Nephron progenitor cell (in vitro differentiated cells): ENCODE results near the gene TGFB3.

Experiments
- DNase-seq: peaks from one replicate; pipeline ENCODE4 v3.0.0; 2021
- H3K27ac Mint-ChIP-seq: 2 replicates; pipeline ENCODE4 v1.8.0; 2021; ENCODE audit warnings: mild to moderate bottlenecking, moderate library complexity, mixed read lengths
- H3K27me3 Mint-ChIP-seq: 2 replicates; pipeline ENCODE4 v1.8.0; 2021; ENCODE audit warnings: mild to moderate bottlenecking, low read depth, mixed read lengths; ENCODE audit not compliant: poor library complexity
- H3K36me3 Mint-ChIP-seq: 2 replicates; pipeline ENCODE4 v1.8.0; 2021; ENCODE audit warnings: low read depth, mixed read lengths
- H3K4me1 Mint-ChIP-seq: 2 replicates; pipeline ENCODE4 v1.8.0; 2021; ENCODE audit warnings: mixed read lengths
- H3K4me3 Mint-ChIP-seq: 2 replicates; pipeline ENCODE4 v1.8.0; 2021; ENCODE audit warnings: mild to moderate bottlenecking, moderate library complexity, mixed read lengths
- H3K9me3 Mint-ChIP-seq: 2 replicates; pipeline ENCODE4 v1.8.0; 2021; ENCODE audit warnings: mild to moderate bottlenecking, moderate library complexity, mixed read lengths
- TF ChIP-seq, protein P1 (sequence below): fragments of 200-600 bp; sonication (generic); IDR thresholded peaks from 2 replicates; pipeline ENCODE4 v1.5.0; 2021; ENCODE audit warnings: antibody characterized with exemption

Gene TGFB3

DNA sequence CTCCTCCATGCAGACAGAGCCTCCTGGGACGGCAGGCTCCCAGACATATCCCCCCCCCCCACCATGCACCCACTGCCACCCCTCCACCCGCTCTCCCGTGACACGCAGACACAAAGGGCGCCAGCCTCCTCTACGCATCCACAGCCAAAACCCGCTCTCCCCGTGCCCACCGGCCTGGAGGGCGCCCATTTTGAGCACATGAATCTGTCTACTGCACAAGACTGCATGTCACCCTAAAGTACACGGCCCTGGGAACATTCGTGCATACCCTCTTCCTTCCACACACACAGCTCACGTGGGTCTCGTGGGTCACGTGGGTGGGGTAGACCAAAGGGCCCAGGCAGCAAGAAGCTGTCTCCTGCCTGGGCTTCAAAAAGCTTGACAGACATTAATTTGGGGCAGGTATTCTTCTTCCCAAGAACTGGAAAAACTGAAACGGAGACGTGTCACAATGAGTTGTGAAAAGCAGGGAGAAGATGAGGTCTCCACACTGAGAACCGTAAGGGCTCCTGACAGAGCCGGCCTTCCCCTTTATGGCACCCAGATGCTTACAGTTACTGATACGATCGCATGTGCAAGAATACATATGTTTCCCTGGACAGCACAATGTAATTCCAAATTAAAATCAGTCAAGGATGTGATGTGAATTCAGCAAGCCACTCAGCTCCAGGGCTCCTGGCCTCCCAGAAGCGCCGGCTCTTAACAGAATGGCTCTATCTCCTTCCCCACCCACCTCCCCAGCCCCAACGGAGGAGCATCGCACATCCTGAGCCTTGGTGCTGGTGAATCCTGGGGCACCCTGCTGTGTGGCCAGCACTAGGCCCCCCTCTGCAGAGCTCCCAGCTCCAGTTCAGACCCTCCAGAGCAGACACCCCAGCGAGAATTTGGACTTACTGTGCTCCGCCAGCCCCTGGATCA is 1.9 kb downstream of the TGFB3 start:
- Mint-ChIP-seq H3K27ac (no peak overlapping the region), H3K27me3 (peaks cover 36% of the 10 kb centered on the region), H3K4me3 (peak overlapping the region; percentile 88), H3K4me1 (peaks cover 59% of the 10 kb centered on the region), H3K9me3 (no peaks in the 10 kb centered on the region), H3K36me3 (no peaks in the 10 kb centered on the region)
- no peak for DNase-seq
- TF ChIP-seq, protein P1, sequence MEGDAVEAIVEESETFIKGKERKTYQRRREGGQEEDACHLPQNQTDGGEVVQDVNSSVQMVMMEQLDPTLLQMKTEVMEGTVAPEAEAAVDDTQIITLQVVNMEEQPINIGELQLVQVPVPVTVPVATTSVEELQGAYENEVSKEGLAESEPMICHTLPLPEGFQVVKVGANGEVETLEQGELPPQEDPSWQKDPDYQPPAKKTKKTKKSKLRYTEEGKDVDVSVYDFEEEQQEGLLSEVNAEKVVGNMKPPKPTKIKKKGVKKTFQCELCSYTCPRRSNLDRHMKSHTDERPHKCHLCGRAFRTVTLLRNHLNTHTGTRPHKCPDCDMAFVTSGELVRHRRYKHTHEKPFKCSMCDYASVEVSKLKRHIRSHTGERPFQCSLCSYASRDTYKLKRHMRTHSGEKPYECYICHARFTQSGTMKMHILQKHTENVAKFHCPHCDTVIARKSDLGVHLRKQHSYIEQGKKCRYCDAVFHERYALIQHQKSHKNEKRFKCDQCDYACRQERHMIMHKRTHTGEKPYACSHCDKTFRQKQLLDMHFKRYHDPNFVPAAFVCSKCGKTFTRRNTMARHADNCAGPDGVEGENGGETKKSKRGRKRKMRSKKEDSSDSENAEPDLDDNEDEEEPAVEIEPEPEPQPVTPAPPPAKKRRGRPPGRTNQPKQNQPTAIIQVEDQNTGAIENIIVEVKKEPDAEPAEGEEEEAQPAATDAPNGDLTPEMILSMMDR, result no peak

DNA sequence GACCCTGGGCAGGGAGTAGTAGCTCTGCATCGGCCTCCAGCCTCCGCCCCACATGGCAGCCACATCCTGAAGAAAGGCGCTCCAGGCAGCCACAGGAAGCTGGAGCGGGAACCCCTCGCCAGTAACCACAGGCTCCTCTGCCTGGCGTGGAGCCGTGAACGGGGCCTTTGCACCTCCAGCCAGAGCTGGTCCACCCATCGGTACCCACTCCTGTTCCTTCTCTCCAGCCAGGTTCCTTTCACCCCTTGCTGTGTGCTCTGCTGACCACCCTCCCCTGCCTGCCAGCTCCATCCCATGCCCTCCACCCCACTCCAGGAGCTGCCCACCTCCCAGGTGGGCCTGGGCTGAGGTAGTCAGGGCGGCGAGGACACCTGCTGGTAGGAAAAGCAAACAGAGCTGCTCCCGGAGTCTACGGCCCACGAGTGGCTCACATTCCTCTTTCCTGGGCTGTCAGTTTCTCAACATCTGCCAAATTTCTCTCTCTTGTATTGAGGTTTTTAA is 2.7 kb downstream of the TGFB3 start:
- H3K4me3 Mint-ChIP-seq, result peak overlapping the region; percentile 69
- H3K9me3 Mint-ChIP-seq, result no peaks in the 10 kb centered on the region
- H3K27me3 Mint-ChIP-seq, result peaks cover 31% of the 10 kb centered on the region
- H3K4me1 Mint-ChIP-seq, result peaks cover 59% of the 10 kb centered on the region
- H3K36me3 Mint-ChIP-seq, result no peaks in the 10 kb centered on the region
- DNase-seq, result peak; percentile 53
- TF ChIP-seq, protein P1, result peak; percentile 46
- no peak overlapping the region for H3K27ac Mint-ChIP-seq

DNA sequence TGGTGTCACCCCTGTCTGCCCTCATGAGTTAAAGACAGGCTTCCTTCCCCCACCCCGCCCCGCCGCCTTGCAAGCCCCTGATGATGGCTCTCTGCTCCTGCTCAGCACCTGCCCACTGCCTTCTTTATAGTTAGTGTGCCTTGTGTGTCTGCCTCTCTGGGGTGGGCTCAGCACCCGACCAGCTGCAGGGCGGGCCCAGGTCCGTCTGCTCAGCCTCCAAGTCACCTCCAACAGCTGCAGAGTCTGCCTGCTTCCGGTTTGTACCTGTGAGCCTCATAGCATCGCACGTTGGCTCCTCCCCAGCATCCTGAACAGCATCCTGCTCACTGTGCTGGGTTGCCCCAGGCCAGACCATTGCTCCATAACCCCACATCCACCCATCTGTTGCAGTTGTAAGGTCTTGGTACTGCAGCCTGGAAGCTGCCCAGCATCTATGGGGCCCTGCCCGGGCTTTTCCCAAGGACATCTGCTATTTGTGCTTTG is 3.5 kb downstream of the TGFB3 start:
- TF ChIP-seq, protein P1, result no peak
- H3K27ac Mint-ChIP-seq, result no peak overlapping the region
- H3K27me3 Mint-ChIP-seq, result peaks cover 22% of the 10 kb centered on the region
- peaks cover 59% of the 10 kb centered on the region for H3K4me1 Mint-ChIP-seq
- H3K9me3 Mint-ChIP-seq, result no peaks in the 10 kb centered on the region
- no peak for DNase-seq
- H3K36me3 Mint-ChIP-seq, result no peaks in the 10 kb centered on the region
- no peak overlapping the region for H3K4me3 Mint-ChIP-seq

DNA sequence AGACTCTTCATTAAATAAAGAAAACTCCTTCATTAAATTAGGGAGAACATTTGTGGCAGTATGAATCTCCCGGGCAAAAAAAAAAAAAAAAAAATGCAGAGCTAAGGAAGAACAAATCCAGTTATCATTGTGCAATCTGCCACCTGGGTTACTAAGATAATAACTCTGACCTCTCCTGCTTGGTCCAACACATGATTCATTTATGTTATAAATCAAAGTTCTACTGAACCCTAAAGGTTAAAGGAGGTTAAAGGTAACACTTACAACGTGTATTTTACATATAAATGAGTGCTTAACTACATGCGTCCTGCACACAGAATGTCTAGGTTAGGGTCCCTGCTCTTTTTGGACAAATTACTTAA is 4.2 kb downstream of the TGFB3 start:
- Mint-ChIP-seq H3K4me3 (no peak overlapping the region), H3K9me3 (no peaks in the 10 kb centered on the region), H3K4me1 (peaks cover 59% of the 10 kb centered on the region), H3K36me3 (no peaks in the 10 kb centered on the region), H3K27me3 (peaks cover 15% of the 10 kb centered on the region), H3K27ac (no peak overlapping the region)
- TF ChIP-seq, protein P1, result no peak
- no peak for DNase-seq

DNA sequence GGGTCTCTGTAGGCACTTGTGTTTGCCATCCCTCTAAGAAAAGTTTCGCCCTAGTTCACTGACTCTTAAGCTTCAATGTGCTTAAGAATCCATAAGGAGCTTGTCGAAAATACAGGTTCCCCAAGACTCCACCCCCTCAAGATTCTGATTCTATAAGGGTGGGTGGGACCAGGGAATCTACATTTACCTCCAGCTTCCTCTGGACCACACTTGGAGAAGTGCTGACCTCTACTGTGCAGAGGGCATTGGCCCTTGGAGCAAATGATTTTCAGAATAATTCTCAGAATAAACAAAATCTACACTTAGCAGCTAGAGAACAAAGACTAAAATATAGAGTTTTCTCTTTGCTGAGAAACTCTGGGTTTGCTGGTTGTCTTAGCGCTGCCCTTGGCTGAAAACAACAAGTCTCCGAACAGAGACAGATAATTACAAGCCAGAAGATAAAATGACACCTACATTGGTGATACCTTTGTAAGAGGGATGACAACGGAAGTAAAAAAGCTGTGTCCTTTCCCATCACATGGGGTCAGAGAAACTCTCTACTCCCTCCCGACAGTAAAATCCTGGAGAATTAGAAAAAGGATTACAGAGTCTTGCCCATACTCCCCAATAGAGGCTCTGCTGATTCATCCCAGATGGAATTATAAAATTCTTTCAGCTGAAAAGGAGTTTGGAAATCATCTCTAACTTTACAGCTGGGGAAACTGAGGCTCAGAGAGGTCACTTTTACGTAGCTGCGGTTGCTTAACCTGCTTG is 4.8 kb downstream of the TGFB3 start:
- Mint-ChIP-seq H3K4me3 (no peak overlapping the region), H3K36me3 (no peaks in the 10 kb centered on the region), H3K9me3 (no peaks in the 10 kb centered on the region), H3K27me3 (peaks cover 11% of the 10 kb centered on the region), H3K4me1 (peaks cover 64% of the 10 kb centered on the region), H3K27ac (no peak overlapping the region)
- TF ChIP-seq, protein P1, result no peak
- DNase-seq, result no peak
